GM12878 (cell line): ENCODE results near the gene ZDHHC18. TPM values are rescaled to one million over a fixed set of nuclear protein-coding genes. Genes with fewer than 3 reads are reported as not detected.
A peak's percentile ranks its signal among the peaks of the same experiment; 100 is the strongest.

Source experiments
- ATAC-seq: fragments of 200-7000 bp; cut with Tn5 transposase; 3 replicates; pipeline ENCODE4 v1.9.1; 2020; ENCODE audit warnings: mild to moderate bottlenecking, moderate library complexity
- BruUV-seq: library from RNA; stranded (reverse); fragments of 400-500 nt; replicated peaks from 2 replicates; lab custom pipeline; 2021; lab: Mats Ljungman, UMichigan
- CTCF ChIA-PET: fragments of 300-600 bp; sonication (Branson Sonifier 250); formaldehyde crosslinking; extraction: SDS; loops from one replicate; lab custom pipeline; 2021; ENCODE audit warnings: inconsistent platforms; lab: Yijun Ruan, JAX
- POLR2A ChIA-PET: fragments of 350-600 bp; formaldehyde crosslinking; extraction: SDS; loops from one replicate; lab custom pipeline; 2021; ENCODE audit warnings: inconsistent platforms; lab: Charles Lee
- RAD21 ChIA-PET: fragments of 300-600 bp; sonication (Branson Sonifier 250); formaldehyde crosslinking; loops from one replicate; lab custom pipeline; 2023; ENCODE audit warnings: antibody characterized with exemption; ENCODE audit not compliant: unreplicated experiment; lab: Charles Lee
- SMC1A ChIA-PET: fragments of 300-600 bp; sonication (Branson Sonifier 250); formaldehyde crosslinking; loops from one replicate; lab custom pipeline; 2023; ENCODE audit not compliant: unreplicated experiment, uncharacterized antibody; lab: Charles Lee
- DNase-seq: peaks from one replicate; pipeline ENCODE4 v3.0.0-alpha.2; 2011; ENCODE audit warnings: low read depth, low spot score
- FAIRE-seq: peaks from 3 replicates; lab custom pipeline; 2011; peaks lifted over from hg19 to GRCh38; lab: Jason Lieb, UNC
- H2AFZ ChIP-seq: 2 replicates; pipeline ENCODE4 v1.6.0; 2011; ENCODE audit warnings: low read depth, low read length, control low read depth; ENCODE audit not compliant: control insufficient read depth
- H3K27ac ChIP-seq: 2 replicates; pipeline ENCODE4 v1.5.1; 2011; ENCODE audit warnings: control low read depth; ENCODE audit not compliant: control insufficient read depth, insufficient read depth
- H3K27me3 ChIP-seq, 2 experiments: replicated peaks in 1 of 2; 2 replicates each; pipeline versions ENCODE4 v1.6.0 to v1.6.1; 2011; ENCODE audit warnings: low read length in 1 of 2; ENCODE audit not compliant: control insufficient read depth in 2 of 2, insufficient read depth in 2 of 2
- H3K36me3 ChIP-seq, 2 experiments: 2 replicates each; pipeline ENCODE4 v1.5.1; 2011; ENCODE audit warnings: low read length in 1 of 2; ENCODE audit not compliant: control insufficient read depth in 2 of 2, insufficient read depth in 2 of 2
- H3K4me1 ChIP-seq: 2 replicates; pipeline ENCODE4 v1.6.1; 2011; ENCODE audit warnings: mild to moderate bottlenecking, low read length, moderate library complexity, mixed read lengths; ENCODE audit not compliant: control insufficient read depth, insufficient read depth
- H3K4me2 ChIP-seq: 2 replicates; pipeline ENCODE4 v1.6.0; 2011; ENCODE audit warnings: control low read depth; ENCODE audit not compliant: control insufficient read depth, insufficient read depth
- H3K4me3 ChIP-seq: fragments of 200-600 bp; sonication (generic); 2 replicates; pipeline ENCODE4 v1.5.1; 2016
- H3K79me2 ChIP-seq: 2 replicates; pipeline ENCODE4 v1.6.0; 2011; ENCODE audit warnings: low read length; ENCODE audit not compliant: control insufficient read depth, insufficient read depth
- H3K9ac ChIP-seq: 2 replicates; pipeline ENCODE4 v1.8.0; 2011; ENCODE audit warnings: low read length, control low read depth, mixed read lengths; ENCODE audit not compliant: control insufficient read depth, insufficient read depth
- H3K9me3 ChIP-seq: replicated peaks from 3 replicates; pipeline ENCODE4 v1.5.1; 2011; ENCODE audit warnings: mild to moderate bottlenecking, low read length; ENCODE audit not compliant: control insufficient read depth, insufficient read depth
- H4K20me1 ChIP-seq: 2 replicates; pipeline ENCODE4 v1.6.0; 2011; ENCODE audit not compliant: control insufficient read depth, insufficient read depth
- CBX3 ChIP-seq: fragments of 200-600 bp; sonication (generic); IDR thresholded peaks from 2 replicates; pipeline ENCODE4 v1.6.1; 2016; ENCODE audit warnings: low read depth, borderline replicate concordance
- EP300 ChIP-seq, 2 experiments: fragments of 150-350 bp in 1 of 2; IDR thresholded peaks; 2 replicates each; pipeline ENCODE4 v1.6.1; 2011 to 2012; ENCODE audit warnings: low read depth in 2 of 2, low read length in 2 of 2, borderline replicate concordance in 1 of 2, improper control_type of control experiment in 1 of 2, inconsistent platforms in 1 of 2; ENCODE audit not compliant: control insufficient read depth in 1 of 2
- POLR2AphosphoS2 ChIP-seq: IDR thresholded peaks from 2 replicates; pipeline ENCODE4 v1.6.1; 2011; ENCODE audit warnings: low read depth, mild to moderate bottlenecking, low read length, improper control_type of control experiment, moderate library complexity
- SUPT20H ChIP-seq: IDR thresholded peaks from 2 replicates; pipeline ENCODE4 v1.6.1; 2011; ENCODE audit warnings: low read depth, mild to moderate bottlenecking, low read length, moderate library complexity, borderline replicate concordance; ENCODE audit not compliant: control insufficient read depth
- WGBS: methylation state at CpG from one replicate; pipeline ENCODE4 v1.1.6; 2016; ENCODE audit warnings: low lambda C conversion rate; ENCODE audit not compliant: insufficient replicate concordance, insufficient coverage; ENCODE audit errors: missing lambda C conversion rate; 5-methylcytosine and 5-hydroxymethylcytosine counted together
- in situ Hi-C: fragments of 300-500 bp; cut with MboI; formaldehyde crosslinking; loops from 9 replicates; pipeline ENCODE4 v1.14.3; 2018; ENCODE audit warnings: mixed read lengths
- intact Hi-C: fragments of 100-400 bp; cut with micrococcal nuclease; formaldehyde crosslinking; loops from one replicate; pipeline ENCODE4 v1.14.2; 2022; ENCODE audit not compliant: unreplicated experiment
- polyA plus RNA-seq, 11 experiments: library from polyadenylated mRNA; depleted of rRNA in 4 of 11; unstranded in 6 of 11; stranded (reverse) in 5 of 11; fragments of >200 nt; fragmentation: Nextera tagmentation in 4 of 11; fragmentation: Illumina TruSeq in 1 of 11; extraction: Ambion mirVana in 4 of 11; extraction: Trizol in 1 of 11; gene quantifications; 1 replicate in 1 of 11; 2 replicates in 10 of 11; pipeline versions ENCODE4 v1.2.1 to v1.2.3, GENCODE V29; 2011 to 2016; ENCODE audit warnings: inconsistent platforms in 2 of 11, missing spikeins in 2 of 11, low read depth in 1 of 11
- total RNA-seq, 4 experiments: library from RNA; depleted of rRNA in 3 of 4; stranded (reverse); fragments of >200 nt in 3 of 4; fragmentation: Illumina TruSeq in 1 of 4; extraction: Trizol in 1 of 4; gene quantifications; 2 replicates each; pipeline versions ENCODE4 v1.2.1 to v1.2.3, GENCODE V29; 2013 to 2021
- TF ChIP-seq, protein P1 (sequence below): fragments of 450-650 bp; IDR thresholded peaks from 2 replicates; pipeline ENCODE4 v1.6.1; 2016; ENCODE audit warnings: mild to moderate bottlenecking
- TF ChIP-seq, protein P2 (sequence below): IDR thresholded peaks from 2 replicates; pipeline ENCODE4 v1.6.1; 2012; ENCODE audit warnings: mild to moderate bottlenecking, low read depth, low read length

The ZDHHC18 gene
- total and polyA plus RNA-seq, 10 of the 15 experiments (the other 5 are each of a cell fraction or from before 2014, with no cell fraction given): 0.40 to 81.2 (median 21.3) TPM

- intact Hi-C loops: loop anchor here (2.0 kb wide), 1 partner anchor 22 kb away; no protein-coding TSS in a partner anchor
These were observed 5.9 kb downstream of the ZDHHC18 start for GRCh38 chr1:26832249-26832960.

More at GRCh38 chr1:26832249-26832960, 5.9 kb downstream of the ZDHHC18 start:
- ATAC-seq: no peak
- over 99% methylated on average over 16 of the region's 16 CpGs for WGBS
- POLR2A ChIA-PET: interaction anchor here (0.7 to 7.6 kb wide), 7 partner anchors 12 to 139 kb away, joined by 3 to 56 read pairs (median 4); no protein-coding TSS in a partner anchor
- Histone ChIP-seq H3K27me3 (no peaks in the 10 kb centered on the region), H3K4me2 (peak overlapping the region; percentile 39), H3K27ac (peak overlapping the region; percentile 99), H4K20me1 (no peaks in the 10 kb centered on the region), H3K9me3 (no peaks in the 10 kb centered on the region), H2AFZ (no peak overlapping the region), H3K4me3 (0 out of 2 replicates have a peak overlapping the region, but pooled peaks have one; percentile 46), H3K9ac (no peak overlapping the region; the same call in 1 of the 2 replicates), H3K79me2 (peaks cover 63% of the 10 kb centered on the region), H3K4me1 (peaks cover 35% of the 10 kb centered on the region), H3K36me3 (peaks cover 5 to 29% of the 10 kb centered on the region in 2 experiments)
- no peak for DNase-seq
- CTCF ChIA-PET: interaction anchor here (0.9 to 7.7 kb wide), 16 partner anchors 11 to 250 kb away, joined by 3 to 117 read pairs (median 4); partner anchors contain the start of genes GPN2 and PIGV
- FAIRE-seq: no peak
- SMC1A ChIA-PET: interaction anchor here (0.9 to 7.2 kb wide), 8 partner anchors 9 to 225 kb away, joined by 3 to 57 read pairs (median 8); partner anchors contain the start of gene PIGV
- TF ChIP-seq EP300 (IDR thresholded peaks at IDR 0.05; ENCODE audit: borderline replicate concordance in 1 of 2, control insufficient read depth in 1 of 2, low read depth in 2 of 2, low read length in 2 of 2) (no peak), POLR2AphosphoS2 (no peak), SUPT20H (no peak), CBX3 (no peak)
- TF ChIP-seq, protein P1, sequence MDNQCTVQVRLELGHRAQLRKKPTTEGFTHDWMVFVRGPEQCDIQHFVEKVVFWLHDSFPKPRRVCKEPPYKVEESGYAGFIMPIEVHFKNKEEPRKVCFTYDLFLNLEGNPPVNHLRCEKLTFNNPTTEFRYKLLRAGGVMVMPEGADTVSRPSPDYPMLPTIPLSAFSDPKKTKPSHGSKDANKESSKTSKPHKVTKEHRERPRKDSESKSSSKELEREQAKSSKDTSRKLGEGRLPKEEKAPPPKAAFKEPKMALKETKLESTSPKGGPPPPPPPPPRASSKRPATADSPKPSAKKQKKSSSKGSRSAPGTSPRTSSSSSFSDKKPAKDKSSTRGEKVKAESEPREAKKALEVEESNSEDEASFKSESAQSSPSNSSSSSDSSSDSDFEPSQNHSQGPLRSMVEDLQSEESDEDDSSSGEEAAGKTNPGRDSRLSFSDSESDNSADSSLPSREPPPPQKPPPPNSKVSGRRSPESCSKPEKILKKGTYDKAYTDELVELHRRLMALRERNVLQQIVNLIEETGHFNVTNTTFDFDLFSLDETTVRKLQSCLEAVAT: peak; percentile 63
- TF ChIP-seq, protein P2, sequence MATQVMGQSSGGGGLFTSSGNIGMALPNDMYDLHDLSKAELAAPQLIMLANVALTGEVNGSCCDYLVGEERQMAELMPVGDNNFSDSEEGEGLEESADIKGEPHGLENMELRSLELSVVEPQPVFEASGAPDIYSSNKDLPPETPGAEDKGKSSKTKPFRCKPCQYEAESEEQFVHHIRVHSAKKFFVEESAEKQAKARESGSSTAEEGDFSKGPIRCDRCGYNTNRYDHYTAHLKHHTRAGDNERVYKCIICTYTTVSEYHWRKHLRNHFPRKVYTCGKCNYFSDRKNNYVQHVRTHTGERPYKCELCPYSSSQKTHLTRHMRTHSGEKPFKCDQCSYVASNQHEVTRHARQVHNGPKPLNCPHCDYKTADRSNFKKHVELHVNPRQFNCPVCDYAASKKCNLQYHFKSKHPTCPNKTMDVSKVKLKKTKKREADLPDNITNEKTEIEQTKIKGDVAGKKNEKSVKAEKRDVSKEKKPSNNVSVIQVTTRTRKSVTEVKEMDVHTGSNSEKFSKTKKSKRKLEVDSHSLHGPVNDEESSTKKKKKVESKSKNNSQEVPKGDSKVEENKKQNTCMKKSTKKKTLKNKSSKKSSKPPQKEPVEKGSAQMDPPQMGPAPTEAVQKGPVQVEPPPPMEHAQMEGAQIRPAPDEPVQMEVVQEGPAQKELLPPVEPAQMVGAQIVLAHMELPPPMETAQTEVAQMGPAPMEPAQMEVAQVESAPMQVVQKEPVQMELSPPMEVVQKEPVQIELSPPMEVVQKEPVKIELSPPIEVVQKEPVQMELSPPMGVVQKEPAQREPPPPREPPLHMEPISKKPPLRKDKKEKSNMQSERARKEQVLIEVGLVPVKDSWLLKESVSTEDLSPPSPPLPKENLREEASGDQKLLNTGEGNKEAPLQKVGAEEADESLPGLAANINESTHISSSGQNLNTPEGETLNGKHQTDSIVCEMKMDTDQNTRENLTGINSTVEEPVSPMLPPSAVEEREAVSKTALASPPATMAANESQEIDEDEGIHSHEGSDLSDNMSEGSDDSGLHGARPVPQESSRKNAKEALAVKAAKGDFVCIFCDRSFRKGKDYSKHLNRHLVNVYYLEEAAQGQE: no peak
- in situ Hi-C loops: no loop called here
- RAD21 ChIA-PET: interaction anchor here (0.5 to 3.6 kb wide), 10 partner anchors 12 to 230 kb away, joined by 3 to 26 read pairs (median 7); no protein-coding TSS in a partner anchor
- BruUV-seq: no TSS peak
